Kidney (tissue), 14 donors: ENCODE measurements around the gene CDKL1. TPM values are rescaled to one million over a fixed set of nuclear protein-coding genes. Genes with fewer than 3 reads are reported as not detected.
A peak's percentile ranks its signal among the peaks of the same experiment; 100 is the strongest.

Experiments used
- DNase-seq, 5 donors: peaks; one replicate each; pipeline ENCODE4 v3.0.0-alpha.2; 2013 to 2020
- FAIRE-seq: peaks from 2 replicates; lab custom pipeline; 2012; peaks lifted over from hg19 to GRCh38; lab: Jason Lieb, UNC
- H3K27ac ChIP-seq, 2 donors: one replicate each; pipeline ENCODE4 v1.7.0; 2013; ENCODE audit warnings: low read depth in 2 of 2, low read length in 2 of 2, inconsistent platforms in 1 of 2
- H3K27me3 ChIP-seq: one replicate; pipeline ENCODE4 v1.7.1; 2013; ENCODE audit warnings: low read length, inconsistent platforms; ENCODE audit not compliant: control insufficient read depth, insufficient read depth
- H3K36me3 ChIP-seq, 3 donors: one replicate each; pipeline versions ENCODE4 v1.7.0 to v1.7.1; 2013; ENCODE audit warnings: low read length in 3 of 3, control low read depth in 1 of 3, inconsistent platforms in 1 of 3; ENCODE audit not compliant: insufficient read depth in 3 of 3, control insufficient read depth in 2 of 3
- H3K4me1 ChIP-seq, 3 donors: one replicate each; pipeline versions ENCODE4 v1.7.0 to v1.7.1; 2013; ENCODE audit warnings: low read length in 3 of 3, inconsistent platforms in 1 of 3, low read depth in 1 of 3; ENCODE audit not compliant: control insufficient read depth in 2 of 3, insufficient read depth in 2 of 3
- H3K4me3 ChIP-seq, 3 donors: one replicate each; pipeline versions ENCODE4 v1.7.0 to v1.8.1; 2013; ENCODE audit warnings: low read length in 3 of 3, control low read depth in 1 of 3, inconsistent platforms in 1 of 3
- H3K9ac ChIP-seq, 3 donors: one replicate each; pipeline versions ENCODE4 v1.7.0 to v1.7.1; 2013; ENCODE audit warnings: low read length in 3 of 3, control low read depth in 1 of 3, inconsistent platforms in 1 of 3
- H3K9me3 ChIP-seq, 3 donors: one replicate each; pipeline versions ENCODE4 v1.7.0 to v1.7.1; 2013; ENCODE audit warnings: low read length in 3 of 3, control low read depth in 1 of 3, inconsistent platforms in 1 of 3; ENCODE audit not compliant: control insufficient read depth in 2 of 3, insufficient read depth in 1 of 3
- intact Hi-C: fragments of 100-400 bp; cut with DNase I; formaldehyde crosslinking; loops from one replicate; pipeline ENCODE4 v1.11.1; 2022
- polyA plus RNA-seq: library from polyadenylated mRNA; stranded (reverse); fragments of 350-450 nt; fragmentation: Illumina TruSeq; extraction: RNeasy Lipid Tissue Mini Kit (QIAGEN cat#74804); gene quantifications from one replicate; pipeline ENCODE4 v1.2.3, GENCODE V29; 2014; ENCODE audit warnings: low read depth, low replicate concordance; ENCODE audit not compliant: insufficient read depth
- total RNA-seq: library from RNA; stranded (reverse); fragmentation: NEBNext Ultra II Directional; extraction: Animal tissue kit (Norgen Biotek cat#: 25700); gene quantifications from one replicate; pipeline ENCODE4 v1.2.1, GENCODE V29; 2021
- TF ChIP-seq, protein P1 (sequence below): IDR thresholded peaks from 3 replicates; pipeline ENCODE4 v1.5.1; 2012; ENCODE audit warnings: mild to moderate bottlenecking, moderate library complexity, borderline replicate concordance; ENCODE audit not compliant: insufficient read depth; ENCODE audit errors: extremely low read depth
- donor health status: control.
- donor health status: control.
- donor health status: control.
- donor health status: control.
- donor health status: control.
- donor health status: DM: yes; HTN: yes; CAD: no.
- donor health status: Normal renal cell carcinoma (clear cell type).

The CDKL1 gene
- total and polyA plus RNA-seq, 2 donors from 2014 or later, result 17.9 to 60.0 TPM

DNA sequence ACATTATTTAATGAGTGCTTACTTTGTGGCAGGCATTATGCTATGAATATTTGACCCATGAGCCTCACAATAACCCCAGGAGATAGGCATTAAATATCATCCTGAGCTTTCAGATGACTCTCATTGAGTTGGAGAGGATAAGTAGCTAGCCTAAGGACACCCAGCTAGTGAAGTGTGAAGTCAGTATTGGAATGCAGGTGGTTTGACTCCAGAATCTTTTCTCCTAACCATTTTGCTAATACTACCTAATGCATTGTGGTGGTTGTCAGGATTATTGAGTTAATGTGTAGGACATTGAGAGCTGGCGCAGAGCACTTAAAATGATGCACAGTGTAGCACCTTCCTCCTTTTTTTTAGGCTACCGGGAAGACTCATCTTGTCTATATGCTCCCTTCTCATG is 3.8 kb upstream of the CDKL1 start:
- H3K9ac ChIP-seq, result peak overlapping the region in 1 of 3 donors; percentile 35
- intact Hi-C loops, result no loop called here
- FAIRE-seq, result no peak

DNA sequence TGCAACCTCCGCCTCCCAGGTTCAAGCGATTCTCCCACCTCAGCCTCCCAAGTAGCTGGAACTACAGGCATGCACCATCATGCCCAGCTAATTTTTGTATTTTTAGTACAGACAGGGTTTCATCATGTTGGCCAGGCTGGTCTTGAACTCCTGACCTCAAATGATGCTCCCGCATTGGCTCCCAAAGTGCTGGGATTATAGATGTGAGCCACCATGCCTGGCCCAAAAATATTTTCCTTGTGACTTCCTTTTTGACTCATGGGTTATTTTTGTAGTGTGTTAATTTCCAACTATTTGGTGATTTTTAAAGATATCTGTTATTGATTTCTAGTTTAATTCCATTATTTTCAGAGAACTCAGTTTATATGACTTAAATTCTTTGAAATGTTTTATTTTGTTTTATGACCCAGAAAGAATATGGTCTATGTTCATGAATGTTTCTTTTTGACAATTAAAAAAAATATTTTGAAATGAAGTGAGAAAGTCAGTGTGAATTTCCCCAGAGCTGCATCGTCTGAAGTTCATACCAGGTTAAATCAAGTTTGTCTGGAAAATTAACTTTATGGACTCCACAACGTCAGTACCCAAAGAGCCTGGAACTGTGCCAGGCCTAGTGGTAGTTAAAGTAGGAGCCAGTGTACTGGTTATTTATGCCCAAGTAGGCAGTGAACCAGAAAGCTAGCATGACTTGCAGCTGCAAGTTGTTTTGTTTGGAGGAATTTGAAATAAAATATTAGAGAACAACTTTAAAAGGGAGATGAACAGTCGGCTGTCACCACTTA is 2.8 kb upstream of the CDKL1 start:
- H3K36me3 ChIP-seq, result no peaks in the 10 kb centered on the region
- peak overlapping the region in 1 of 3 donors; percentile 35 for H3K9ac ChIP-seq
- H3K27me3 ChIP-seq, result no peaks in the 10 kb centered on the region
- TF ChIP-seq, protein P1, sequence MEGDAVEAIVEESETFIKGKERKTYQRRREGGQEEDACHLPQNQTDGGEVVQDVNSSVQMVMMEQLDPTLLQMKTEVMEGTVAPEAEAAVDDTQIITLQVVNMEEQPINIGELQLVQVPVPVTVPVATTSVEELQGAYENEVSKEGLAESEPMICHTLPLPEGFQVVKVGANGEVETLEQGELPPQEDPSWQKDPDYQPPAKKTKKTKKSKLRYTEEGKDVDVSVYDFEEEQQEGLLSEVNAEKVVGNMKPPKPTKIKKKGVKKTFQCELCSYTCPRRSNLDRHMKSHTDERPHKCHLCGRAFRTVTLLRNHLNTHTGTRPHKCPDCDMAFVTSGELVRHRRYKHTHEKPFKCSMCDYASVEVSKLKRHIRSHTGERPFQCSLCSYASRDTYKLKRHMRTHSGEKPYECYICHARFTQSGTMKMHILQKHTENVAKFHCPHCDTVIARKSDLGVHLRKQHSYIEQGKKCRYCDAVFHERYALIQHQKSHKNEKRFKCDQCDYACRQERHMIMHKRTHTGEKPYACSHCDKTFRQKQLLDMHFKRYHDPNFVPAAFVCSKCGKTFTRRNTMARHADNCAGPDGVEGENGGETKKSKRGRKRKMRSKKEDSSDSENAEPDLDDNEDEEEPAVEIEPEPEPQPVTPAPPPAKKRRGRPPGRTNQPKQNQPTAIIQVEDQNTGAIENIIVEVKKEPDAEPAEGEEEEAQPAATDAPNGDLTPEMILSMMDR, result no peak
- DNase-seq, result peak in 3 of 5 donors; percentile 18 to 77 (median 30)
- intact Hi-C loops, result no loop called here
- no peaks in the 10 kb centered on the region for H3K9me3 ChIP-seq
- peaks cover 0 to 23% (median 15%) of the 10 kb centered on the region in 3 donors for H3K4me1 ChIP-seq
- FAIRE-seq, result peak; percentile 45
- peak overlapping the region in 1 of 3 donors; percentile 25 for H3K4me3 ChIP-seq
- peak overlapping the region; percentile 40 to 63 for H3K27ac ChIP-seq

More for the DNA sequence above, 3.8 kb upstream of the CDKL1 start:
- TF ChIP-seq, protein P1, result no peak
- peak overlapping the region; percentile 40 to 63 for H3K27ac ChIP-seq
- H3K4me3 ChIP-seq, result peak overlapping the region in 1 of 3 donors; percentile 25
- peaks cover 0 to 23% (median 15%) of the 10 kb centered on the region in 3 donors for H3K4me1 ChIP-seq
- H3K9me3 ChIP-seq, result no peaks in the 10 kb centered on the region
- DNase-seq, result no peak
- H3K27me3 ChIP-seq, result no peaks in the 10 kb centered on the region
- H3K36me3 ChIP-seq, result no peaks in the 10 kb centered on the region

DNA sequence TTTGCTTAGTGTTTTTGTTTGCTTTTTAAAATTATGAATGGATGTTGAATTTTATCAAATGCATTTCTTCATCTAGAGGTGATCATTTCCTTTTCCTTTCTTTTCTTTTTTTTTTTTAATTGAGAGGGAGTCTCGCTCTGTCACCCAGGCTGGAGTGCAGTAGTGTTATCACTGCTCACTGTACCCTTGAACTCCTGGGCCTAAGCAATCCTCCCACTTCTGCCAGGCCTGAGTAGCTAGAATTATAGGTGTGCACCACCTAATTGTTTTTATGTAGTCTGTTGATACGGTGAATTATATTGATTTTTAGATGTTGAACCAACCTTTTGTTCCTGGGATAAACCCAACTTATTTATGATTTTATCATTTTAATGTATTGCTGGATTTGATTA is 1.5 kb upstream of the CDKL1 start:
- no peak for DNase-seq
- H3K27ac ChIP-seq, result peak overlapping the region in 1 of 2 donors; percentile 87
- intact Hi-C loops, result no loop called here
- peaks cover 0 to 23% (median 15%) of the 10 kb centered on the region in 3 donors for H3K4me1 ChIP-seq
- H3K27me3 ChIP-seq, result no peaks in the 10 kb centered on the region
- no peaks in the 10 kb centered on the region for H3K36me3 ChIP-seq
- FAIRE-seq, result no peak
- TF ChIP-seq, protein P1, result no peak
- H3K9ac ChIP-seq, result no peak overlapping the region
- H3K9me3 ChIP-seq, result no peaks in the 10 kb centered on the region
- H3K4me3 ChIP-seq, result peak overlapping the region in 1 of 3 donors; percentile 90
